ENCODE data around the gene WBP2. TPM values are rescaled to one million over a fixed set of nuclear protein-coding genes. Genes with fewer than 3 reads are reported as not detected.

Gene WBP2
- total RNA-seq, 1 experiment from 2014 or later: 51.8 TPM

- Histone ChIP-seq H3K9ac (ENCODE audit: low read length) (no peak overlapping the region), H3K9me2 (replicated peaks; ENCODE audit: low read length) (no peaks in the 10 kb centered on the region), H3K36me3 (ENCODE audit: low read depth, low read length) (peaks cover 3% of the 10 kb centered on the region; the same call in 1 of the 2 replicates), H3K9me3 (ENCODE audit: low read length) (no peaks in the 10 kb centered on the region), H4K20me1 (ENCODE audit: low read length) (no peaks in the 10 kb centered on the region), H3K27me3 (ENCODE audit: low read length) (no peaks in the 10 kb centered on the region), H3K4me1 (ENCODE audit: insufficient read depth, low read length) (peaks cover 33% of the 10 kb centered on the region), H3K79me2 (ENCODE audit: low read length) (peaks cover 23% of the 10 kb centered on the region), H3K27ac (ENCODE audit: low read length) (no peak overlapping the region), H3K4me3 (ENCODE audit: low read length) (no peak overlapping the region), H3F3A (ENCODE audit: low read length, unreplicated experiment) (no peaks in the 10 kb centered on the region), H3K4me2 (ENCODE audit: low read length) (no peak overlapping the region), H2AFZ (ENCODE audit: low read length) (no peak overlapping the region)
- intact Hi-C loops (cut with micrococcal nuclease): no loop called here
- DNase-seq (no peak), ATAC-seq (no peak)
- no TSS peak for BruUV-seq (replicated peaks)
- POLR2A ChIA-PET (ENCODE audit: unreplicated experiment): interaction anchor here (1.0 kb wide), 1 partner anchor 95 kb away, joined by 15 read pairs; no protein-coding TSS in a partner anchor
- CTCF ChIA-PET: interaction anchor here (1.5 kb wide), 1 partner anchor 94 kb away, joined by 5 read pairs; a partner anchor contains a TSS
- no peak for TF ChIP-seq EZH2phosphoT487 (IDR thresholded peaks at IDR 0.05; ENCODE audit: borderline replicate concordance, low read length)
- TF ChIP-seq CTCF (conservative IDR thresholded peaks at IDR 0.05; ENCODE audit: low read depth, low read length): no peak
- TF ChIP-seq EZH2 (IDR thresholded peaks at IDR 0.05; ENCODE audit: low read length, unreplicated experiment): no peak
Observed at GRCh38 chr17:75874323-75875181, 19.4 kb upstream of the WBP2 start.

- BruUV-seq (replicated peaks): no TSS peak
- Histone ChIP-seq H3F3A (ENCODE audit: low read length, unreplicated experiment) (no peaks in the 10 kb centered on the region), H3K4me1 (ENCODE audit: insufficient read depth, low read length) (peaks cover 36% of the 10 kb centered on the region), H3K9ac (ENCODE audit: low read length) (no peak overlapping the region), H3K27ac (ENCODE audit: low read length) (no peak overlapping the region), H3K79me2 (ENCODE audit: low read length) (peaks cover 23% of the 10 kb centered on the region), H3K9me3 (ENCODE audit: low read length) (no peaks in the 10 kb centered on the region), H2AFZ (ENCODE audit: low read length) (no peak overlapping the region), H3K36me3 (ENCODE audit: low read depth, low read length) (peaks cover 3% of the 10 kb centered on the region; the same call in 1 of the 2 replicates), H3K9me2 (replicated peaks; ENCODE audit: low read length) (no peaks in the 10 kb centered on the region), H3K4me3 (ENCODE audit: low read length) (no peak overlapping the region), H3K27me3 (ENCODE audit: low read length) (no peaks in the 10 kb centered on the region), H3K4me2 (ENCODE audit: low read length) (no peak overlapping the region), H4K20me1 (ENCODE audit: low read length) (no peaks in the 10 kb centered on the region)
- DNase-seq (no peak), ATAC-seq (no peak)
- no peak for TF ChIP-seq EZH2 (IDR thresholded peaks at IDR 0.05; ENCODE audit: low read length, unreplicated experiment)
- TF ChIP-seq CTCF (conservative IDR thresholded peaks at IDR 0.05; ENCODE audit: low read depth, low read length): no peak
- TF ChIP-seq EZH2phosphoT487 (IDR thresholded peaks at IDR 0.05; ENCODE audit: borderline replicate concordance, low read length): no peak
- ChIA-PET POLR2A (ENCODE audit: unreplicated experiment) (interaction anchor here (0.9 kb wide), 1 partner anchor 94 kb away, joined by 5 read pairs; no protein-coding TSS in a partner anchor), CTCF (no interaction called here)
- intact Hi-C loops (cut with micrococcal nuclease): no loop called here
Observed at GRCh38 chr17:75873587-75874322, 18.6 kb upstream of the WBP2 start.
